NOMO-1 treated with DMSO at 0.1 percent for 48 hours (cell line): ENCODE results near the gene KPNB1.

Experiments used
- DNase-seq: peaks from one replicate; lab custom pipeline; 2025; ENCODE audit not compliant: unreplicated experiment; lab: John Stamatoyannopoulos, UW

Gene KPNB1

DNA sequence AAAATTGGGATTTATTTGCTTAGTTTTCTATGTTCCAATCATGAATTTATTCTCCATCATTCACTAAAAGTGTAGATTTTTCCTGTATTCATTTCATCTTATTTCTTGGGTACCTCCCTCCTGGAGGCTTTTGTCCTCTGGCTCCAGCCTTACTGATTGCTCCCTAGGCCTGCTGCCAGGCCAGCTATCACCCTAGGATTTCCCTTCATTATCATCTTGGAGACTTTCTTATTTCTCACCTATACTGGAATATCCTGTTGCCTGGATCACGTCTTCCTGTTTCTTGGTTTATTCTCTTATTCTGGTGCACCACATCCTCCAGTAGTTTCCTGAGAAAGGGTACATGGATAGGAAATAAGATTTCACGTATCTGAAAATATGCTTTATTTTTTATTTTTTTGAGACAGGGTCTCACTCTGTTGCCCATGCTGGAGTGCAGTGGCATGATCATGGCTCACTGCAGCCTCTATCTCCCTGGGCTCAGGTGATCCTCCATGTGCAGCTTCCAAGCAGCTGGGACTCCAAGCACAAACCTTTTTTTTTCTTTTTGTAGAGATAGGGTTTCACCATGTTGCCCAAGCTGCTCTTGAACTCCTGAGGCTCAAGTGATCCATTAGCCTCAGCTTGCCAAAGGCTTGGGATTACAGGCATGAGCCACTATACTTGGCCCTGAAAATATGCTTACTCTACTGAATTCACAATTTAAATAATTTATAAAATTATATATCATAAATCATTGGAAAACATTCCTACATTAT is 13.3 kb upstream of the KPNB1 start:
- DNase-seq, result no peak

- DNase-seq, result no peak
Measured at GRCh38 chr17:47638903-47639302, 10.8 kb upstream of the KPNB1 start.

DNA sequence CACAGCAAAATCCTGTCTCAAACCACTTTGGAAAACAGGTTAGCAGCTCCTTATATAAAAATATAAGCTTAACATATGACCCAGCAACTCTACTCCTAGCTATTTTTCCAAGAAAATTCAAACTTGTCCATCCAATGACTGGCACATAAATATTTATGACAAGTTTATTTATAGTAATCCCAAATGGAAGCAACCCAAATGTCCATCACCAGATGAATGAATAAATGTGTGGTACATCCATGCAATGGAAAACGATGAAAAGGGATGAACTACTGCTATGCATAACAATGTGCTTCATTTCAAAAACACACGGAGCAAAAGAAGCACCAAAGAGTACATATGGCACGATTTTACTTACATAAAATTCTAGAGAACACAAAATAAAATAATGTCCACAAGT is 9.6 kb upstream of the KPNB1 start:
- no peak for DNase-seq

DNA sequence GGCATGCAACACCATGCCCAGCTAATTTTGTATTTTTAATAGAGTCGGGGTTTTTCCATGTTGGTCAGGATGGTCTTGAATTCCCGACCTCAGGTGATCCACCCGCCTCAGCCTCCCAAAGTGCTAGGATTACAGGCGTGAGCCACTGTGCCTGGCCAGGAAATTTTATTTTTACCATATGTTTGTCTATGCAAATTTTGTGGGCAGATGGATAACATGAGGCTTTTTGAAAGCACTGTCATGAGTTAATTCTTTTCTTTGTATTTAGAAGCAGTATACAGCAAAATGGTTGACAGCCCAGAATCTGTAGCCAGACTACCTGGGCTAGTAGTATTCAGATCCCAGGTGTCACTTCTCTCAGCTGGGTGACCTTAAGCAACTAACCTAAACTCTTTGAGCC is 8.5 kb upstream of the KPNB1 start:
- DNase-seq, result no peak

GRCh38 chr17:47643116-47643515 is 6.6 kb upstream of the KPNB1 start:
- DNase-seq, result no peak

- DNase-seq, result peak; percentile 48
Measured at GRCh38 chr17:47644324-47644723, 5.4 kb upstream of the KPNB1 start.

DNA sequence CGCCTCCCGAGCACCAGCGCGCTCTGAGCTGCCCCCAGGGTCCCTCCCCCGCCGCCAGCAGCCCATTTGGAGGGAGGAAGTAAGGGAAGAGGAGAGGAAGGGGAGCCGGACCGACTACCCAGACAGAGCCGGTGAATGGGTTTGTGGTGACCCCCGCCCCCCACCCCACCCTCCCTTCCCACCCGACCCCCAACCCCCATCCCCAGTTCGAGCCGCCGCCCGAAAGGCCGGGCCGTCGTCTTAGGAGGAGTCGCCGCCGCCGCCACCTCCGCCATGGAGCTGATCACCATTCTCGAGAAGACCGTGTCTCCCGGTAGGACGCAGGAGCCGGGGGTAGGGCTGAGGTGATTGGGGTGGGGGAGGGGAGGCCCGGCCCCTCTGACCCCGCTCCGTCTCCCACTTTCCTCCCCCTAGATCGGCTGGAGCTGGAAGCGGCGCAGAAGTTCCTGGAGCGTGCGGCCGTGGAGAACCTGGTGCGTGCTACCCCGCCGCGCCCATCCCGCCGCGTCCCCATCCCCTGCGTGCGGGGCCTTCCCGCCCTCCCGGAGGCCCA is 329 bp downstream of the KPNB1 start:
- DNase-seq, result peak; percentile 59

GRCh38 chr17:47650525-47651522 is 1.1 kb downstream of the KPNB1 start:
- peak; percentile 95 for DNase-seq

- DNase-seq, result no peak
Measured at GRCh38 chr17:47651704-47652103, 2.0 kb downstream of the KPNB1 start.

- DNase-seq, result no peak
Measured at GRCh38 chr17:47652570-47652969, 2.9 kb downstream of the KPNB1 start.

DNA sequence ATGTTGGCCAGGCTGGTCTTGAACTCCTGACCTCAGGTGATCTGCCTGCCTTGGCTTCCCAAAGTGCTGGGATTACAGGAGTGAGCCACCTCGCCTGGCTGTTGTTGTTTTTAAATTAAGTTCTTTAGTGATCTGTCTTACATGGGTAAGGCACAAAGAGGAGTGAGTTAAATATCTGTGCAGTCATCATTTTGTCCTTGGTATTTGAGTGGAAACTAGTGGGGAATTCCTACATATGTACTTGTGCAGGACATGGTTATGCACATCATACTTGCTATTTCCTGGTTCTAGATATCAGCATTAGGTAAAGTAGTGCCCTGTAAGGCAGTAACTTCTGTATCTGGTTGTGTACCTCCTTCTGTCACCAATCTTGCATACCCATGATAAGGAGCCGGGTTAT is 3.7 kb downstream of the KPNB1 start:
- DNase-seq, result no peak

GRCh38 chr17:47654991-47655390 is 5.3 kb downstream of the KPNB1 start:
- no peak for DNase-seq

DNA sequence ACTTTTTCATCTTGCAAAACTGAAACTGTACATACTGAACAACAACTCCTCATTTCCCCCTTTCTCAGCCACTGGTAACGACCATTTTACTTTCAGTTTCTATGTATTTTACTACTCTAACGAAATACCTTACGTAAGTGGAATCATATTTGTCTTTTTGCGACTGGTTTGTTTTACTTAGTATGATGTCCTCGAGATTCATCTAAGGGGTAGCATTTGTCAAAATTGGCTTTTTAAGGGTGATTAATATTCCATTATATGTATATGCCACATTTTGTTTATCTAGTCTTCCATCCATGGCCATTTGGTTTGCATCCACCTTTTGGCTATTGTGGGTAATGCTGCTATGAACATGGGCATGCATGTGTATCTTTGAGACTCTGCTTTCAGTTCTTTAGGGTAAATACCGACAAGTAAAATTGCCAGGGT is 10.4 kb downstream of the KPNB1 start:
- peak; percentile 90 for DNase-seq

- DNase-seq, result peak; percentile 34
Measured at GRCh38 chr17:47663912-47664623, 14.3 kb downstream of the KPNB1 start.

GRCh38 chr17:47664624-47664941 is 14.9 kb downstream of the KPNB1 start:
- DNase-seq, result no peak

DNA sequence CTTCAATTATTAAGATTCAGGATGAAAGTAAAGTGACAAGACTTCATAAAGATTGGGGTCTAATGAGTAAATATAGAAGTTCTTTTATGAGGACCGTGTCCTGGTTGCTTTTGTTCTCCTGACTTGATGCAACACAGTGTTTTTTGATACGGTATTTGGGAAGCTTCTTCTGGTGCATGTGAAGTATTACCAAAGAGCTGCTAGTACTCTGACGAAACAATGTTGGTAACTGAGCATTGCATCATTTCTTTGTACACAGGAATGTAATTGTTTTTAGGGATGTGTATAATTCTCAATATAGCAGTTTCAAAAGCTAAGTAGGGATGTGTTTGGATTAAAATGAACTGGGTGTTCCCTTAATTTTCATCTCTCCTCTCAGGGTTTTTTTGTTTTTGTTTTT is 15.9 kb downstream of the KPNB1 start:
- DNase-seq, result peak; percentile 56

- no peak for DNase-seq
Measured at GRCh38 chr17:47669081-47669480, 19.4 kb downstream of the KPNB1 start.

- DNase-seq, result peak; percentile 84
Measured at GRCh38 chr17:47670064-47670463, 20.3 kb downstream of the KPNB1 start.

- no peak for DNase-seq
Measured at GRCh38 chr17:47674499-47674898, 24.8 kb downstream of the KPNB1 start.

- DNase-seq, result no peak
Measured at GRCh38 chr17:47675380-47676198, 25.9 kb downstream of the KPNB1 start.

- DNase-seq, result no peak
Measured at GRCh38 chr17:47676199-47676472, 26.4 kb downstream of the KPNB1 start.
